HuH-7.5 (cell line): ENCODE data around the gene ASPRV1.
A peak's percentile ranks its signal among the peaks of the same experiment; 100 is the strongest.

ENCODE experiments used
- DNase-seq: peaks from one replicate; pipeline ENCODE4 v3.0.0; 2011; ENCODE audit warnings: low spot score

The ASPRV1 gene

DNA sequence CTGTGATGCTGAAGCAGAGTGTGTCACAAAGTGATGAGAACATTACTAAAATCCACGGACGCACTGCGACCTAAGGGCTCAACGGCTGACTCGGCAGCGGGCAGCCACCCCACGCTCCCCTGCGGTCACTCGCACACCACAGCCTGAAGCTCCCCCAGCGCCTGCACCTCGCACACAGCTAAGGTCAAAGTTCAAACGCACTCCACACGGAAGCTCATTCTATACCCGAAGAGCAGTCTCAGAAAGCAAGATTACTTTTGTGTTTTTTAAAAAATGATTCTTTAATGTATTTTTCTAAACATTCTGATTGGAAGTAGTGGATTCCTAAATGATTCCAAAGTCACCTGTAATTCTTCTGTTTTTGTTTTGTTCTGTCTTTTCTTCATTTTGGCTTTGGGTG lies 21.7 kb downstream of the ASPRV1 start:
- DNase-seq, result no peak

- no peak for DNase-seq
These were observed 23.5 kb downstream of the ASPRV1 start for GRCh38 chr2:69937968-69938367.

GRCh38 chr2:69936906-69937305 lies 24.5 kb downstream of the ASPRV1 start:
- no peak for DNase-seq

- no peak for DNase-seq
These were observed 26.4 kb downstream of the ASPRV1 start for GRCh38 chr2:69935011-69935410.

- DNase-seq, result no peak
These were observed 26.9 kb downstream of the ASPRV1 start for GRCh38 chr2:69934614-69934908.

DNA sequence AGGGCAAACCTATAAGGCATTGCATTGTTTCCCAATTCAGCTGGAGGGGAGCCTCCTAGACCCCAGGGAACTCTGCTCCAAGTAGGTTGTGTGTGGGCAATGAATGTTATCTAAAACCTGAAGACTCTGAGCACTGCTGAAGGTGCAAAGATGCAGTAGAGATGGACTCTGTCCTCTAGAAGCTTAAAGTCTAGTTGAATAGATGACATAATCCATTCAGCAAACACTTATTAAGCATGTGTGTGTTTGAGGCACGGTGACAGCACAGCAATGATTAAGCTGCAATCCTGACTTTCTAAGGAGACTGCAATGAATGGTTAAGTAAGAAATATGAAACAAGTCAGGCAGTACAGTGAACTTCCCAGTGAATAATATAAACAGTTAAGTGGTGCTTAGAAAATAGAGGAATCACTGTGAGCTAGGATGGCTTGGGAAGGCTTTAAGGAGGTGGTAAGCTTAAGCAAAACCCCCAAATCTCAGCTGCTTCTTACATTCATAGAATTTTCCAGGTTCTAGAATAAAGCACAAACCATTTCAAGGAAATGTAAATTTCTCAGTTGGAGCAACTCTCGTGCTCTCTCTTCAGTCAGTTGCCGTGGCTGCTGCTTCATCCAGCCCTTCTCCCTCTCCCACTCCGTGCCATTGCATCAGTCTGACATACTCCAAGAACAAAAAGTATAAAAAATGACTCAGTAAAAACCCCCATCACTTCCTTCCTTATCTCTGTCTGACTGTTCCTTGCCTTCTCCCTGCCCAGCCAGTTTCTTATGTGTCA lies 27.4 kb downstream of the ASPRV1 start:
- DNase-seq, result no peak

GRCh38 chr2:69933254-69933828 lies 28.1 kb downstream of the ASPRV1 start:
- DNase-seq, result no peak

DNA sequence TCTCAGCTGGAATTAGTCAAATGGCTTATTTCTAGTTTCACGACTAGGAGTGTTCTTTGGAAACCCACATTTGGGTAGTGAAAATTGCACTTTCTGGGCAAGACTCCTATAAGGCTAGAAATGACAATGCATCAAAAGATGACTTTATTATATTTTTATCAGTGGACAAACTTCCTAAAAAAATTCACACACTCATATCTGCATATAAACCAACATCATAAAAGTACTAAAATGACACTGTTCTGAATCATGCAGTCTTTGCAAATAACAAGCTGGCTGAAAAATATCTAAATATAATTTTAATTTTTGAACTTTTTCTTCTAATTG lies 28.9 kb downstream of the ASPRV1 start:
- no peak for DNase-seq

- DNase-seq, result no peak
These were observed 29.4 kb downstream of the ASPRV1 start for GRCh38 chr2:69931832-69932595.

DNA sequence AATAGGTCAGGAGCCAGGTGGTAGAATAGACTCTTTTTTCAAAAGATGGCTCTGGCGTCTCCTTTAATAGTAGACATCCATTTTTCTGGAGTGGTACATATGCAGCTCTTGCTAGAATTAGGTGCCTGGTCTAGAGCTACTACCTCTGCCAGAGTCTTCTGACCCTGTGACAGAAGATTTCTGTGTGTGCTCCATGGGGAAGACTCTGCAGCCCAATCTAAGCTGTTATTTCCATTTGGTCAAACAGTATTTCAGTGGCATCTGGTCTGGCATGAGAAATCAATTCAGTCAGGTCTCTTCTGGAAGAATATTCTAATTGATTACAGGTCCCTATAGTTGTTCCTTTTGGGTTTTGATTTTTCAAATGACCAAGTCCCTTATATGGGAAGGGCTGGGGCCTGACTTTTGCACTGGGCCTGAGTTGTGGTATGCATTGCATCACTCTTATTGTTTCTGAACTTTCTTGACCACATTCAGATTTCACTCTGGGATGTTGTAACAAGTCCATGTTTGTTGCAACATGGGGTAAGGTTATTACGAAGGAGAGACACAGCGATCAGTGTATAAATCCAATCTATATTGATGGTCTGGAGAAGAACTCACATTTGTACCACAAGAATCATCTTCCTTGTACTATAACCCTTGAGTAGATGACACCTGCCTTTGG lies 34.4 kb downstream of the ASPRV1 start:
- no peak for DNase-seq

DNA sequence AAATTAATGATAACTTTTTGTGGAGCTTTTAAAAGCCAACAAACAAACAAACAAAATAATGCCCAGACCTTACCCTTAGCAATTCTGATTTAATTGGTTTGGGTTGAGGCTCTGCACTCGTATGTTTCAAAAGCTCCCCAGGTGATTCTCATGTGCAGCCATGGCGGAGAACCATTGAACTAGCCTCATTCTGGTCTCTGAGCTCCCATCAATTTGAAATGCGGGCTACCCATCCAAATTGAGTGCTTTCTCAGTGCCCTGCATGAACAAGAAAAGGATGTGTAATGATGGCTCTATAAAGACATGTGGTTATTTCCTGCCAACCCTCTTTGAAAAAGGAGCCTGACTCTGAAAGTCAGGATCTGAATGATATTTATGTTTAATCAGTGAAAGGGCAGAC lies 38.3 kb downstream of the ASPRV1 start:
- DNase-seq, result no peak

DNA sequence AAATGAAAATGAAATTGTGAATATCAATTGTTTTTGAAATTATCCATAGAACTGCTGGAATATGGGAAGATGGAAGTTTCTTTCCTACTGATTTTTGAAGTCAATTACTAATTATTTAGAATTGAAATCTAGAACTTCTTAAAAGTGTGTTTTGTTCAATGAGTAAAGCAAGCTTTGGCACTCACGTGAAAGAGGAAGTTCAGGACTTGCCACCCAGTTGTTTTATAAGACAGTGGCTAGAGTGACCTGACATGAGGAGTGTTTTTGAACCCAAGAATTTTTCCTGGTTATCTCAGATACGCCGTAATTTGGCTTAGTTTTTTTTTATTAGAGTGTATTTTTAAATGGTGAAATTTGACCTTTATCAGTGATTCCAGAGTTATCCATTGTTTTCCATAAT lies 43.0 kb downstream of the ASPRV1 start:
- no peak for DNase-seq

- DNase-seq, result no peak
These were observed 43.6 kb downstream of the ASPRV1 start for GRCh38 chr2:69917852-69918251.

DNA sequence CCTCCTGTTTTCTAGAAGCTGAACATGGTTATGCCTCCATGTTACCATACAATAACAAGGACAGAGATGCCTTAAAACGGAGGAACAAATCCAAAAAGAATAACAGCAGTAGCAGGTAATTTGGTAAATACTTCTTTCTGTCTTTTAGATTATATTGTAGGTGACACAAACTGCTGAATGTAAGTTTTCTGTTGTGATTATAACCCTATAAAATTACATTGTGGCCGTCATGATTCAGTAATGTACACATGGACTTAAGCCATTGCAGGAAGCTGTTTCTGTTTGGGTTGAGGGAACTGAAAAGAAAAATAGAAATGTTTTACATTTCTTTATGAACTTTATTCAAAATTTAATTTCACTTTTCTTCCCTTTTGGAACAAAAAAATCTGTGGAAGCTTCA lies 45.3 kb downstream of the ASPRV1 start:
- no peak for DNase-seq

DNA sequence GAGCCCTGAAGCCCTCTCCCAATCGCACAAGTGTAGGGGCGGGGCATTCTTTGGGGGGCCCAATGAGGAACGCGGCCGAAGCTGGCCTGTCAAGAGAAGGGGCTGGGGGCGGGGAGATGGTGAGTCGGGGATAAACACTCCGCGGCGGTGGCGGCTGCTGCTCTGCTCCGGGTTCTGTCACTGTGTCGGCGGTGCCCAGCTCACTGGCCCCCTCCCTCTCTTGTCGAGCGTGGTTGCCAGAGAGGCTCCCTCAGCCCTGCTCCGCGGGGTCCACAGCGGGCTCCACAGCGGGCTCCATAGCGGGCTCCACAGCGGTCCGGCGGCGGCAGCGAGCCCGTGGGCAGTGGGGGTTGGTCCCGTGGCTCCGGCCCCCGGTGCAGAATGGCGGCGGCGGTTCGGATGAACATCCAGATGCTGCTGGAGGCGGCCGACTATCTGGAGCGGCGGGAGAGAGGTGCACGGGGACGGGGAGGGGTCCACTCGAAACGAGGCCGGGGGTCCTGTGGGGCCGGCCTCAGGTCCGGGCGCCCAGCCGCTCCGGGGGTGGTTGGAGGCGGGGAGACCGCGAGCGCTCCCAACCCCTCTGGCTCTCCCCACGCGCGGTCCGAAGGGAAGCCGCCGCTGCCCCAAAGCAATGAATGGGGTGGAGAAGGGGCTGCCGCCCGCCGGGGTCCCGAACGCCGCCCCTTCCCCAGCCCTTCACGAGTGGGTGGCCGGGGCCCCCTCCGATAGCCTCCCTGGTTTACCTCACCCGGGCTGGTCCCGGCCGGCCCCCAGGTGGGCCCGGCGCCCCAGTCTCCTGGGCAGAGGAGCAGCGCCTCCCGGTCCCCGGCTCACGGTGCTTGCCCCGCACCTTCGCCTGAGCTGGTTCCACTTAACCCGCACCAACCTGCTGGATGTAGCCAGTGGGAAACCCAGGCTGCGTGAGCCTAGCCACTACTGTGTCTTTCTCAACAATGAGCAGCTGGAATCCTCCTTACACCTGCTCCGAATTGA lies 46.2 kb downstream of the ASPRV1 start, which contains the start of gene MXD1:
Gene MXD1 (plus strand): TSS at position 160 of the 996 bp plus-strand sequence. CDS start 222 bp downstream, at position 382.
- DNase-seq, result no peak

- DNase-seq, result peak; percentile 92
These were observed 47.1 kb downstream of the ASPRV1 start for GRCh38 chr2:69914164-69914949.

GRCh38 chr2:69911985-69912563 lies 49.4 kb downstream of the ASPRV1 start:
- peak; percentile 28 for DNase-seq
